Caco-2 (cell line): ENCODE data around the gene NCEH1. TPM values are rescaled to one million over a fixed set of nuclear protein-coding genes. Genes with fewer than 3 reads are reported as not detected.

Experiments
- BruUV-seq: library from RNA; stranded (reverse); fragments of 400-500 nt; replicated peaks from 2 replicates; lab custom pipeline; 2021; lab: Mats Ljungman, UMichigan
- CTCF ChIA-PET: fragments of 300-600 bp; sonication (Branson Sonifier 250); formaldehyde crosslinking; loops from one replicate; lab custom pipeline; 2022; ENCODE audit warnings: antibody characterized with exemption; lab: Charles Lee
- POLR2A ChIA-PET: fragments of 300-600 bp; sonication (Branson Sonifier 250); formaldehyde crosslinking; loops from one replicate; lab custom pipeline; 2022; ENCODE audit warnings: antibody characterized with exemption; lab: Charles Lee
- DNase-seq, 2 experiments: peaks; one replicate each; pipeline versions ENCODE4 v3.0.0 to v3.0.0-alpha.2; 2020 to 2022
- H3K27me3 ChIP-seq: replicated peaks from 2 replicates; pipeline ENCODE4 v1.6.0; 2011; ENCODE audit warnings: low read length; ENCODE audit not compliant: control insufficient read depth, insufficient read depth
- H3K36me3 ChIP-seq: 2 replicates; pipeline ENCODE4 v1.5.1; 2011; ENCODE audit warnings: low read length; ENCODE audit not compliant: control insufficient read depth, insufficient read depth
- H3K4me1 ChIP-seq: fragments of 250-450 bp; sonication (Bioruptor Pico); 2 replicates; pipeline ENCODE4 v1.5.1; 2020; ENCODE audit warnings: mild to moderate bottlenecking
- H3K4me3 ChIP-seq: 2 replicates; pipeline ENCODE4 v1.5.1; 2011; ENCODE audit warnings: low read depth, mild to moderate bottlenecking, control low read depth, low read length
- H3K9me3 ChIP-seq: fragments of 250-450 bp; sonication (Bioruptor Pico); 2 replicates; pipeline ENCODE4 v1.5.1; 2020; ENCODE audit warnings: mild to moderate bottlenecking, moderate library complexity
- H3K27ac Mint-ChIP-seq: one replicate; pipeline ENCODE4 v1.8.0; 2022; ENCODE audit warnings: mixed read lengths; ENCODE audit not compliant: unreplicated experiment
- H3K27me3 Mint-ChIP-seq: one replicate; pipeline ENCODE4 v1.8.0; 2022; ENCODE audit warnings: mixed read lengths; ENCODE audit not compliant: insufficient read depth, unreplicated experiment
- H3K36me3 Mint-ChIP-seq: one replicate; pipeline ENCODE4 v1.8.0; 2022; ENCODE audit warnings: mild to moderate bottlenecking, mixed read lengths; ENCODE audit not compliant: insufficient read depth, unreplicated experiment
- H3K4me1 Mint-ChIP-seq: one replicate; pipeline ENCODE4 v1.8.0; 2022; ENCODE audit warnings: low read depth, mixed read lengths; ENCODE audit not compliant: unreplicated experiment
- H3K4me3 Mint-ChIP-seq: one replicate; pipeline ENCODE4 v1.8.0; 2022; ENCODE audit warnings: mild to moderate bottlenecking, moderate library complexity, mixed read lengths; ENCODE audit not compliant: unreplicated experiment
- H3K9me3 Mint-ChIP-seq: one replicate; pipeline ENCODE4 v1.8.0; 2022; ENCODE audit warnings: mixed read lengths; ENCODE audit not compliant: unreplicated experiment
- CTCF ChIP-seq, 2 experiments: fragments of 200-600 bp in 1 of 2; IDR thresholded peaks; 1 replicate in 1 of 2; 2 replicates in 1 of 2; pipeline versions ENCODE4 v1.5.1 to v1.8.0; 2011 to 2022; ENCODE audit warnings: antibody characterized with exemption in 1 of 2, control low read depth in 1 of 2, inconsistent platforms in 1 of 2, low read depth in 1 of 2, low read length in 1 of 2, mild to moderate bottlenecking in 1 of 2, moderate library complexity in 1 of 2; ENCODE audit not compliant: insufficient read depth in 1 of 2, severe bottlenecking in 1 of 2, unreplicated experiment in 1 of 2
- intact Hi-C: fragments of 100-400 bp; cut with micrococcal nuclease; formaldehyde crosslinking; loops from one replicate; pipeline ENCODE4 v1.10.0; 2022; ENCODE audit not compliant: unreplicated experiment
- total RNA-seq: library from RNA; stranded (reverse); gene quantifications from 2 replicates; pipeline ENCODE4 v1.2.3, GENCODE V29; 2022

NCEH1 gene
- total RNA-seq, 1 experiment from 2014 or later, result 10.1 TPM

GRCh38 chr3:172659246-172660002 lies 51.4 kb downstream of the NCEH1 start:
- no peak overlapping the region for H3K4me3 ChIP-seq
- no peak overlapping the region for H3K27ac Mint-ChIP-seq

GRCh38 chr3:172658344-172659245 lies 52.3 kb downstream of the NCEH1 start:
- no peak for TF ChIP-seq CTCF (IDR thresholded peaks at IDR 0.05; ENCODE audit: insufficient read depth in 1 of 2, low read depth in 1 of 2, low read length in 1 of 2, severe bottlenecking in 1 of 2, unreplicated experiment in 1 of 2)
- H3K36me3 ChIP-seq, result no peaks in the 10 kb centered on the region
- no TSS peak for BruUV-seq
- no peaks in the 10 kb centered on the region for H3K27me3 ChIP-seq
- no peaks in the 10 kb centered on the region for H3K9me3 ChIP-seq
- Mint-ChIP-seq H3K27ac (no peak overlapping the region), H3K4me1 (no peaks in the 10 kb centered on the region), H3K36me3 (no peaks in the 10 kb centered on the region), H3K9me3 (no peaks in the 10 kb centered on the region), H3K4me3 (no peak overlapping the region), H3K27me3 (no peaks in the 10 kb centered on the region)
- no peaks in the 10 kb centered on the region for H3K4me1 ChIP-seq
- POLR2A ChIA-PET, result no interaction called here
- H3K4me3 ChIP-seq, result no peak overlapping the region
- no peak for DNase-seq
- intact Hi-C loops, result no loop called here
- CTCF ChIA-PET, result interaction anchor here (0.6 to 0.7 kb wide), 3 partner anchors 9 to 613 kb away, joined by 3 to 4 read pairs (median 4); partner anchors contain the start of gene ECT2

More at GRCh38 chr3:172659246-172660002, 51.4 kb downstream of the NCEH1 start:
- H3K9me3 ChIP-seq, result no peaks in the 10 kb centered on the region
- no peak for DNase-seq
- Mint-ChIP-seq H3K9me3 (no peaks in the 10 kb centered on the region), H3K4me3 (no peak overlapping the region), H3K27me3 (no peaks in the 10 kb centered on the region), H3K36me3 (no peaks in the 10 kb centered on the region), H3K4me1 (no peaks in the 10 kb centered on the region)
- CTCF ChIA-PET, result interaction anchor here (0.6 to 0.7 kb wide), 3 partner anchors 8 to 614 kb away, joined by 3 to 4 read pairs (median 4); partner anchors contain the start of gene ECT2
- H3K36me3 ChIP-seq, result no peaks in the 10 kb centered on the region
- no TSS peak for BruUV-seq
- no peak for TF ChIP-seq CTCF (IDR thresholded peaks at IDR 0.05; ENCODE audit: insufficient read depth in 1 of 2, low read depth in 1 of 2, low read length in 1 of 2, severe bottlenecking in 1 of 2, unreplicated experiment in 1 of 2)
- H3K27me3 ChIP-seq, result no peaks in the 10 kb centered on the region
- intact Hi-C loops, result no loop called here
- H3K4me1 ChIP-seq, result no peaks in the 10 kb centered on the region
- POLR2A ChIA-PET, result no interaction called here

GRCh38 chr3:172656602-172657001 lies 54.3 kb downstream of the NCEH1 start:
- intact Hi-C loops, result no loop called here
- Histone ChIP-seq H3K4me3 (no peak overlapping the region), H3K9me3 (no peaks in the 10 kb centered on the region), H3K4me1 (no peaks in the 10 kb centered on the region), H3K27me3 (no peaks in the 10 kb centered on the region), H3K36me3 (no peaks in the 10 kb centered on the region)
- ChIA-PET POLR2A (no interaction called here), CTCF (interaction anchor here (1.0 kb wide), 1 partner anchor 10 kb away, joined by 3 read pairs; no protein-coding TSS in a partner anchor)
- no peak overlapping the region for H3K27ac Mint-ChIP-seq
- peaks cover 4% of the 10 kb centered on the region for H3K4me1 Mint-ChIP-seq
- H3K4me3 Mint-ChIP-seq, result no peak overlapping the region
- no TSS peak for BruUV-seq
- no peaks in the 10 kb centered on the region for H3K36me3 Mint-ChIP-seq
- no peaks in the 10 kb centered on the region for H3K9me3 Mint-ChIP-seq
- no peaks in the 10 kb centered on the region for H3K27me3 Mint-ChIP-seq
- no peak for DNase-seq
- TF ChIP-seq CTCF (IDR thresholded peaks at IDR 0.05; ENCODE audit: insufficient read depth in 1 of 2, low read depth in 1 of 2, low read length in 1 of 2, severe bottlenecking in 1 of 2, unreplicated experiment in 1 of 2), result no peak
